ENCODE data around the gene PPP2R3B.

- no peak for TF ChIP-seq ZNF274 (IDR thresholded peaks at IDR 0.05; ENCODE audit: low read depth, low read length)
- TF ChIP-seq CTCF (IDR thresholded peaks at IDR 0.05 in 2 of 3, conservative IDR thresholded peaks at IDR 0.05 in 1 of 3; ENCODE audit: borderline replicate concordance in 1 of 3, insufficient read depth in 1 of 3, low read depth in 2 of 3, low read length in 2 of 3): no peak
- no peak for TF ChIP-seq CEBPB (IDR thresholded peaks at IDR 0.05; ENCODE audit: low read depth)
- TF ChIP-seq POLR2AphosphoS5 (IDR thresholded peaks at IDR 0.05; ENCODE audit: low read depth, low read length): no peak
- TF ChIP-seq SP1 (IDR thresholded peaks at IDR 0.05; ENCODE audit: low read depth): no peak
- TF ChIP-seq SIN3A (IDR thresholded peaks at IDR 0.05; ENCODE audit: low read depth): no peak
- no peak for TF ChIP-seq ZBTB33 (IDR thresholded peaks at IDR 0.05; ENCODE audit: extremely low read depth, insufficient replicate concordance, low read length)
- TF ChIP-seq ZFX (IDR thresholded peaks at IDR 0.05): no peak
- TF ChIP-seq JUND (IDR thresholded peaks at IDR 0.05): no peak
Measured at GRCh38 chrX:402857-403256, 16.1 kb upstream of the PPP2R3B start.

All from HCT116 (cell line).